ENCODE data around the gene CKM. TPM values are rescaled to one million over a fixed set of nuclear protein-coding genes. Genes with fewer than 3 reads are reported as not detected.

Gene CKM
- not detected in 2 replicates for total RNA-seq

DNA sequence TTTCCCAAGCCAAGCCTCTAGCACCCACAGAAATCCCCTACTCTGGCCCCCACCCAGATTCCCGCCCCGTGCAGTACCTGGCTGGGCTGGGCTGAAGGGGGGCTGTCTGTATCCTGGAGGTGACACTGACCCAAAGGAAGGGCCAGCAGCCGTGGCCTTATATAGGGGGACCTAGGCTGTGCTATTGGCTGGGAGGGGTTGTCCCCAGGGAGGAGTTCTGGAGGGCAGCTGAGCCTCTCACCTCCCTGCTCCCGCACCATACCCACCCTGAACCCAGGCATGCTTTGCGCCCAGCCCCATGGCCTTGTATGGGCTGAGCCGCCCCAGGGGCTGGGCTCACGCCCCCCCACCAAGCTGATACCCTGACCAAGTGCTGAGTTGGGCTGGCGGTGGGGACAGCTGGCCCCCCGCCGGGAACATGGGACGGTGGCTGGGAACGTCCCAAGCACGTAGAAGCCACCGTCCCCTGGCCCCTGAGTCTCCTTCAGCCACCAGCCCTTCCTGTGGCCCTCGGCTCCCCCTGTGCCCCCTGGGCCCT lies at the start of gene CKM:
CKM (minus strand) TSS at position 132 of the 538 bp plus-strand sequence. CDS start 3,162 bp downstream, outside the sequence.

DNA sequence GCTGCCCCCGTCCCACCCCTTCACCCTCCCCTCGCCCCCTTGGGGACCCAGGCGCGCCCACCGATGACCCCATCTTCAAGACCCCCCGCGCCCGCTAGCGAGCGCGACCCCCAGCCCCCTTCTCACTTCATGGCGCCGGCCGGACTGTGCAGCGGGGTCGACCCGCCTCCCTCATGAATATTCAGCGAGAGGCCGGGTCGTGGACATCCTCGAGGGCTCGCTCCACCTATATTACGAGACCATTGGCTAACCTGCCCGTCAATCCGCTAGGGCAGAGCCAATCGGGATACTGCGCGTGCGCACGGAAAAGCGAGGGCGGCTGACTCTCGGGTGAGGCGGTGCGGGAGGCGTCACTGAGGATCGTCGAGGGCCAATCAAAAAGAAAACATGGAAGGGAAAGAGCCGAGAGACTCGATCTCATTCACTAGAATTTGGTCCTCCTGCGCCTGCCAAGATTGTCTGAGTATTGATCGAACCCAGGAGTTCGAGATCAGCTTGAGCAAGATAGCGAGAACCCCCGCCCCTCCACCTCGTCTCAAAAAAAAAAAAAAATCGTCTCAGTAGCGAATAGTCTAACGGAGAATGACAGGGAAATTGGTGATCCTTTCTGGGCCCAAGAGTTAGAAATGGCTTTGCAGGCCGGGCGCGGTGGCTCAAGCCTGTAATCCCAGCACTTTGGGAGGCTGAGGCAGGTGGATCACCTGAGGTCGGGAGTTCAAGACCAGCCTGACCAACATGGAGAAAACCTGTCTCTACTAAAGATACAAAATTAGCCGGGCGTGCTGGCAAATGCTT lies 47.9 kb upstream of the CKM start, which contains the start of gene ERCC2:
ERCC2 (minus strand) TSS at position 164 of the 795 bp plus-strand sequence; CDS start at position 131, 33 bp downstream.

DNA sequence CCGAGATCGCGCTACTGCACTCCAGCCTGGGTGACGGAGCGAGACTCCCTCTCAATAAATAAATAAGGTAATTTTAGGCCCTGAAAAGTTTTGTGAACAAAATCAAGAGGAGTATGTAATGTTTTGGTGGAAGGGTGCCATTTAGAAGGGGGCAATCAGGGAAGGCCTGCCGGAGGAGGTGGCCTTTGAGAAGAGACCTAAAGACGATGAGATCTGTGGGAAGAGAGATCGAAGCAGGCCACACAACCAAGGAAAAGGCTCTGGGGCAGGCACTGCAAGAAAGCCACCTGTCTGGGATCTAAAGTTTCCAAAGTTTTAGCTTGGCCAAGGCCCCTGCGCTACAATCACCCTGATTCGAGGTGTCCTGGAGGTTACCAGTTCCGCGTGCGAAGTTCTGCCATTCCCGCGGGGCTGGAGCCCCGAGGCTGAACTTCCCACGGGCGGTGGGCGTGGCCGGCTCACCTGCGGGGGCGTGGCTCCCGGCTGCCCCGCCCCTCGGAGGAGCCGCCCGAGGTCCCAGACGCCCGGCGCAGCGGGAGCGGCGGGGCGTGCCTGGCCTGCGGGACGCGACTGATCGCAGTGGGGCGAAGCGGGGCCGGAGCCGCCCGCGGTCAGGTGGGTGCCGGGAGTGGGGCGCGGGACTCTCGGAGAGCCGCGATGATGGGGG lies 17.7 kb upstream of the CKM start, which contains the start of gene KLC3:
KLC3 (plus strand) TSS at position 519 of the 667 bp plus-strand sequence. CDS start 4,792 bp downstream, outside the sequence.

Other genes starting within 250 kb of the CKM start
- gene ZNF296, start 246.4 kb downstream of the CKM start, total RNA-seq, result 0.55 and 2.0 TPM in 2 replicates
- gene GEMIN7, start 243.6 kb downstream of the CKM start, total RNA-seq, result 29.5 and 36.8 TPM in 2 replicates
- 28.1 and 30.3 TPM in 2 replicates for gene PPP1R37, start 229.7 kb downstream of the CKM start, total RNA-seq
- gene NKPD1, start 161.9 kb downstream of the CKM start, total RNA-seq, result 1.1 and 2.1 TPM in 2 replicates
- 9.0 and 13.2 TPM in 2 replicates for gene TRAPPC6A, start 144.6 kb downstream of the CKM start, total RNA-seq
- 7.7 and 7.8 TPM in 2 replicates for gene BLOC1S3, start 144.1 kb downstream of the CKM start, total RNA-seq
- 0.38 and 2.0 TPM in 2 replicates for gene EXOC3L2, start 77.5 kb downstream of the CKM start, total RNA-seq
- 19.8 and 21.3 TPM in 2 replicates for gene MARK4, start 71.6 kb downstream of the CKM start, total RNA-seq
- 49.6 and 69.6 TPM in 2 replicates for gene KLC3, start 17.9 kb upstream of the CKM start, total RNA-seq
- 12.9 and 18.0 TPM in 2 replicates for gene ERCC2, start 47.7 kb upstream of the CKM start, total RNA-seq
- 93.5 and 112 TPM in 2 replicates for gene PPP1R13L, start 82.2 kb upstream of the CKM start, total RNA-seq
- gene POLR1G, start 83.8 kb upstream of the CKM start, total RNA-seq, result 10.3 and 17.2 TPM in 2 replicates
- 209 and 217 TPM in 2 replicates for gene ERCC1, start 101.0 kb upstream of the CKM start, total RNA-seq
- gene FOSB, start 145.1 kb upstream of the CKM start, total RNA-seq, result 6.6 and 7.5 TPM in 2 replicates
- 6.7 and 16.6 TPM in 2 replicates for gene RTN2, start 174.2 kb upstream of the CKM start, total RNA-seq
- gene PPM1N, start 175.6 kb upstream of the CKM start, total RNA-seq, result 1.9 and 4.1 TPM in 2 replicates
- 153 and 157 TPM in 2 replicates for gene VASP, start 184.6 kb upstream of the CKM start, total RNA-seq

Data from hair follicular keratinocyte (primary cell).